Measurements from ENCODE around the gene VNN1.

The VNN1 gene

GRCh38 chr6:132713352-132714134 is at the start of gene VNN1:
TSS of gene VNN1 (minus strand) at chr6:132714055. CDS start at chr6:132714035, 20 bp downstream.
- peak in 3 of 14 donors; percentile 6 to 12 (median 6) for DNase-seq

DNA sequence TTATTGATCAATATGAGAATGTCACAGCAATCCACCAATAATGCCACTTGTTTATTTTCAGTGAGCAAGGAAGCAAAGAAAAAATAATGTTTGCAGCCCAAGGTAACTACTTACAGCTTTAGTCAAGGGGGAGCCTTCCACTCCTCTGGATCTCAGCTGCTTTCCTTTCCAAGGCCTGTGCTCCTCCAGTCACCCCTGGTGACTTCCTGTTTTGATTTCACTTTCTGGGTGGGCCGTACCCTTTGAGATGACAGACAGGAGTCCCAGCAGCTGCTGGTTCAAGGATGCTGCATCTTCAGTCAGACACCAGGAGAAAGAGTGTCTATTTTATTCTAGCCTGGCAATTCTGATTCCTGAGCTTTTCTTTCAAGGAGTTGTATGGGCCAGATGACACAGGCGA is 49.4 kb upstream of the VNN1 start:
- DNase-seq: peak in 2 of 14 donors; percentile 2 to 5

- no peak for DNase-seq
Measured at GRCh38 chr6:132760256-132760655, 46.4 kb upstream of the VNN1 start.

GRCh38 chr6:132758689-132759088 is 44.8 kb upstream of the VNN1 start:
- DNase-seq: no peak

- DNase-seq: no peak
Measured at GRCh38 chr6:132752255-132752654, 38.4 kb upstream of the VNN1 start.

DNA sequence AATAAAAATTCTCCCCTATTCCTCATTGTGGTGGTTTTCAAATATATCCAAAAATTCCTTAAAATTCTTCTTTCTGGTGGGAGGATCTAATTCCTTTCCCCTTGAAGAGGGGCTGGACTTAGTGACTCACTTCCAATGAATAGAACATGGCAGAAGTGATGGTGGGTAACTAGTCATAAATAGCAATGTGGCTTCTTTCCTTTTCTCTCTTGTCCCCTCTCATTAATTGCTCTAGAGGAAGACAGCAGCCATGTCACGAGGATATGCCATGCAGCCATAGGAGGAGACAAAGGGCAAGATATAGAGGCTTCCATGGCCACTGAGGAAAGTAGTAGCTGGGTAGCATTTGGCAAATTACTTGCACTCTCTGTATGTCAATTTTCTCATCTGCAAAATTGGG is 38.0 kb upstream of the VNN1 start:
- no peak for DNase-seq

DNA sequence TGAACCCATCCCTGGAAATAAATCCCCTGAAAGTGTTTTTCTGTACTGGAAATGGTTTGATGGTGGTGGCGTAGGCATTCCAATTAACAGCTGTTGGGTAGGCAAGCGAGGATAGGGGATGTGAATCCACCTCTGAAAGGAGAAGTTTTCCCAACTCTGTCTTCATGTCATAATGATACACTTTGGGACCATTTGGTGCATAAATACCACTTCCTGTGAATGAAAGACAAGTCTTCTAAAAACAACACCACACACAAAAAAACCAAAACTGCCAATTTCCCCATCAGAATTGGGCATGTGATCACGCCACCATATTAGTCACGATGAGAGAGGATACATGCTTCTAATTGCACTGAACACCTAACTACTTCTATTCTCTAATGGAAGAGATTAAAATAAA is 37.5 kb upstream of the VNN1 start:
- no peak for DNase-seq

DNA sequence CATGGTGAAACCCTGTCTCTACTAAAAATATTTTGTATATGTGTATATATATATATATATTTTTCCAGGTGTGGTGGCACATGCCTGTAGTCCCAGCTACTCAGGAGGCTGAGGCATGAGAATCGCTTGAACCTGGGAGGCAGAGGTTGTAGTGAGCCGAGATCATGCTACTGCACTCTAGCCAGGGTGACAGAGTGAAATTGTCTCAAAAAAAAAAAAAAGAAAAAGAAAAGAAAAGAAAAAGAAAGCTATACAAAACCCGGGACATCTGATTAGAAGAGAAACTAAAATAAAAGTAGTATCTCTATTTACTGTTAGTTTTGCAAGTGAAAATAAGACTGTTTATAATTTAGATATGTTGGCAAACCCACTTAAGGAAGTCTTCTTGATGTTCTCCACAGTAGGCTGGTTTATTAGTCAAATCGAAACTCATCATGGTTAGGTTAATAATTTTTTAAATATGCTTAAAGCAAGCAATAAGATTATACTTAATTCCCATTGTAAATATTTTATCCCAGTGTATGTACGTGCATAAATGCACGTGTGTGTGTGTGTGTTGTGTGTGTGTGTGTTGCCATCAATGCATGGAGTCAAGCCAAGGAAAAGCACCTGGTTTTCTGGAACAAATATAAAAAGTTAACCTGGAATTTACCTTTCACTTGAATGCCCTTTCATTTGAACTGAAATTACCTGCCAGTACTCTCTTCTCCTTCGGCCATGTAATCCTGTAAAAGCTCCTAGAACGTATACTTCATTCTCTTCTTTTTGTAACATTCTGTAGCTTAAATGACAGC is 36.8 kb upstream of the VNN1 start:
- DNase-seq: no peak

GRCh38 chr6:132749111-132749510 is 35.3 kb upstream of the VNN1 start:
- DNase-seq: no peak

GRCh38 chr6:132748446-132748845 is 34.6 kb upstream of the VNN1 start:
- no peak for DNase-seq

DNA sequence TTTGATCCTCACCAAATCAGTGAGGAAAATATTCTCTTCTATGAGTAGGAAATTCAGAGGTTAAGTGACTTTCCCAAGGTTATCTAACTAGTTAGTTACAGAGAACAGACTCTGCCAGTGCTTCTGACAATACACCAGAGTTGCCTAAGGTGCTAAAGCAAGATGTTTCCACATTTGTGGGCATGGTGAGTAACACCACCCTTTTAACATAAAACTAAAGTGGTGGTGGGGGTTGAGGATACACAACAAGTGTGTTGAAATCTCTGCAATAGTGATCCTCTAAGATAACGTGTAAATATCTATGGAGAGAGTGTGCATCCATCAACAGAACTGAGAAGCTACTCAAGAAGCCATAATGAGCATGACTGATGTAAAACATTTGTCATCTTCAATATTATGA is 32.2 kb upstream of the VNN1 start:
- no peak for DNase-seq

- DNase-seq: no peak
Measured at GRCh38 chr6:132742495-132742894, 28.6 kb upstream of the VNN1 start.

GRCh38 chr6:132741281-132741680 is 27.4 kb upstream of the VNN1 start:
- DNase-seq: no peak

DNA sequence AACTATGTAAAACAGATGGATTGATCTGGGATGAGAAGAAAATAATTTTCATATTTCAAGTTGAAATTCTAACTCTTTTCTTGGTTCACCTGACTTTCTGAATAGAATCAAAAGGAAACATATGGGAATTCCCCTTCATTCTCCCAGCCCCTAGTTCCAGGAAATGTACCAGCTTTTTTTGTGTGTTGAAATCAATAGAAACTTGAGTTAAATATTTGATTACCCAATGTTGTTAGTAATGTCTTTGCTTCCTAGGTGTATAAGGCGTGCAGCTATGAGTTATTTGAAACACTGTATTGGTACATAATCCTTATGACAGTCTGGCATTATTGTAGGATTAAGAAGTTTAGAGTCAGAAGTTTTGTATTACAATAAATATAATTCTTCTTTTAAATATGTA is 22.4 kb upstream of the VNN1 start:
- no peak for DNase-seq

DNA sequence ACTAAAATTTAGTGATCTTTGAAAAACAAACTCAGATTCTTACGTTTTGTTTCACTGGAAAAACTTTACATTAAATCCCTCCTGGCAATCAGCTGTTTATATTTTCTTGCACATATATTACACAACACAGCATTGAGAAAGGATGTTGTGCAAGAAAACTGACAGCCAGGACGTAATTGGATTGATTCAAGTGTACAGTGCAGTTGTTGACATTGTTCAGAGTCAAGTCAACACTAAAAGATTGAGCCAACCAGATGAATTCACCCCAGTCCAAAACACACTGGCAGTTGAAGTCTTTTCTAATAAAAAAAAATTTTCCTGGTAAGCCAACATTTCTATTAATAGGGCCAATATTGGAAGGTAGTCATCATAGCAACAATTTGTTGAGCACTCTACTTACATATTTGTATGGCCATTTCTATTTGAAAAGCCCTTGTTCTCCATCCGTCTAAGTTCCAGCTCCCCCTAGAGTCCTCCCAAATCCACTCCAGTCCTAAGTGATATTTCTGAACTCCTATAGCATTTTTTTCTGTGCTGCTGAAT is 20.9 kb upstream of the VNN1 start:
- DNase-seq: no peak

DNA sequence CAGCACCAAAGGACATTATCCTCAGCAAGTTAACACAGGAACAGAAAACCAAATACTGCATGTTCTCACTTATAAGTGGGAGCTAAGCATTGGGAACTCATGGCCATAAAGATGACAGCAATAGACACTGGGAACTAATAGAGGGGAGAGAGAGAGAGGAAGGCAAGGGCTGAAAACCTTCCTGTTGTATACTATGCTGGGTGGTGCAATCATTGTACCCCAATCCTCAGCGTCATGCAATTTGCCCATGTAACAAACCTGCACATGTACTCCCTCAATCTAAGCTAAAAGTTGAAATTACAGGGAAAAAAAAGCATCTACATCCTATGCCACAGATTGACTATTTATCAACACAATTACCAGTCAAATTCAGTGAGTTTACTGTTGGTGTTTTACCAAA is 20.0 kb upstream of the VNN1 start:
- no peak for DNase-seq

- no peak for DNase-seq
Measured at GRCh38 chr6:132733283-132733682, 19.4 kb upstream of the VNN1 start.

DNA sequence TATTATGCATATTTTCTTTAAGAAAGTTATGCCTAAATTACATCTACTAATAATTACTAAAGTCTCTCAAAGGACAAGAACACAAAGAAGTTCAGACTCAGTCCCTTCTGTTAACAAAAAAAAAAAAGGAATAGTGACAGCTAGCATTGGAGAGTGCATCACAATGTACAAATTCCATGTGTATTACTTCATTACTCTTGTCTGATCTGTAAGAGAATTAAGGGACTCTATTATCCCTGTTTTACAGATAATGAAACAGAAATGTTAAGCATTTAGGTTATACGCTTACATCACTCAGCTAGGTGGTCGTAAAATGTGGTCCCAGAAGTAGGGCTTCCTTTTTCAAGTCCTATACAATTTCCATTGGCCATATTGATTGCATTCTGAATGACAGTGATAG is 17.2 kb upstream of the VNN1 start:
- no peak for DNase-seq

- no peak for DNase-seq
Measured at GRCh38 chr6:132730560-132730959, 16.7 kb upstream of the VNN1 start.

DNA sequence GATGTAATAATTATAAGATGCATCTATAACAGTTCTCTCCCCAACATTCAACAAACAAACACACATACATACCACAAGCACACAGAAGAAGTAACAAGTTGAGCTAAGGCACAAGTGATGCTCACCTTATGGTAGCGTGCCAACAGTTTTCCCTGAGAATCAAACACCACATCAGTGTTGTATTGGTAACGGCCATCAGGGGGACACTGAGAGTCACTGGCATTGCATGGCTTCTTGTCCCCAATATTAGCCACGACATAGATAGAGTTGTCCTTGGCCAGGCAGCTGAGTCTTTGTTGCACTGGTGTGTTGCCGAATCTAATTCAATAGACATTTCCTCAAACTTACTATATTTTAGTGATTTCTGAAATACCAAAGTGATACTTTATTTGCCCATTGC is 14.8 kb upstream of the VNN1 start:
- no peak for DNase-seq

DNA sequence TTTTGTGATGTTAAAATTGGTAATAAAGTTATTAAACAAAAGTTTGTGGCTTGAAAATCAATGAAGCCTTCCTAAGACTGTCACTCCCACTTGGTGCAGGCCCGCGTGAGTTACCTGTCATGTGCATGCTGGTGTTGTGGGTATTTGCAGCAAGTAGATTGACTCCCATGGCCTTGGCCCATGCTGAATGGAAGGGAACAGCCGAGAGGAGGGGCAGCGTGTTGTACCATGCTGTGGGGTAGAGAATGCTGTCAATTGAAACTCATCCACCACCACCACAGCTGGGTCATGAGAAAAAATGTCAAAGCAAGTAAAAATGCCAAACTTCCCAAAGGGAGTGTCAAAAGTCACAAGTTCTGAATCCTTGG is 12.7 kb upstream of the VNN1 start:
- no peak for DNase-seq

DNA sequence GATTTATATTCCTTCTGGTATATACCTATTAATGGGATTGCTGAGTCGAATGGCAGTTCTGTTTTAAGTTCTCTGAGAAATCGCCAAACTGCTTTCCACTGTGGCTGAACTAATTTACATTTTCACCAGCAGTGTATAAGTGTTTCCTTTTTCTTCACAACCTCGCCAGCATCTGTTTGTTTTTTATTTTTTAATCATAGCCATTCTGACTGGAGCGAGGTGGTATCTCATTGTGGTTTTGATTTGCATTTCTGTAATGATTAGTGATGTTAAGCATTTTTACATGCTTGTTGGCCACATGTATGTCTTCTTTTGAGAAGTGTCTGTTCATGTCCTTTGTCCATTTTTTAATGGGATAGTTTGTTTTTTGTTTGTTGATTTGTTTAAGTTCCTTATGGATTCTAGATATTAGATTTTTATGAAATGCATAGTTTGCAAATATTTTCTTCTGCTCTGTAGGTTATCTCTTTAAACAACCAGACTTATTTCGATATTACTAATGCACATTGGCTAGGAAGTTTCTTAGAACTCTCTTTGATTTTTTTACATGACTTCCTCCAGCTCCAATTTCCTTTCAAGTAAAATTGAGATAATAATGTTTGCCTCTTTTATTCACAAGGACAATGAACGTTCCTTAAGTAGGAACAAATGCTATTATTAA is 12.2 kb upstream of the VNN1 start:
- no peak for DNase-seq

DNA sequence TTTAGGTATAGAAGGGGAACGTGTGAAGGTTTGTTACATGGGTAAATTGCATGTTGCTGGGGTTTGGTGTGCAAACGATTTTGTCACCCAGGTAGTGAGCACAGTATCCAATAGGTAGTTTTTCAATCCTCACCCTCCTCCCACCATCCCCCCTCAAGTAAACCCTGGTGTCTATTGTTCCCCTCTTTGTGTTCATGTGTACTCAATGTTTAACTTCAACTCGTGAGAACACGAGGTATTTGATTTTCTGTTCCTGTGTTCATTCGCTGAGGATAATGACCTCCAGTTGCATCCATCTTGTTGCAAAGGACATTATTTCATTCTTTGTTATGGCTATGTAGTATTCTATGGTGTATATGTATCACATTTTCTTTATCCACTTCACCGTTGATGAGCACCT is 11.6 kb upstream of the VNN1 start:
- DNase-seq: no peak
